ENCODE data around the gene ZP1.

GRCh38 chr11:60825118-60825517 is 42.2 kb upstream of the ZP1 start:
- TF ChIP-seq, protein P1, sequence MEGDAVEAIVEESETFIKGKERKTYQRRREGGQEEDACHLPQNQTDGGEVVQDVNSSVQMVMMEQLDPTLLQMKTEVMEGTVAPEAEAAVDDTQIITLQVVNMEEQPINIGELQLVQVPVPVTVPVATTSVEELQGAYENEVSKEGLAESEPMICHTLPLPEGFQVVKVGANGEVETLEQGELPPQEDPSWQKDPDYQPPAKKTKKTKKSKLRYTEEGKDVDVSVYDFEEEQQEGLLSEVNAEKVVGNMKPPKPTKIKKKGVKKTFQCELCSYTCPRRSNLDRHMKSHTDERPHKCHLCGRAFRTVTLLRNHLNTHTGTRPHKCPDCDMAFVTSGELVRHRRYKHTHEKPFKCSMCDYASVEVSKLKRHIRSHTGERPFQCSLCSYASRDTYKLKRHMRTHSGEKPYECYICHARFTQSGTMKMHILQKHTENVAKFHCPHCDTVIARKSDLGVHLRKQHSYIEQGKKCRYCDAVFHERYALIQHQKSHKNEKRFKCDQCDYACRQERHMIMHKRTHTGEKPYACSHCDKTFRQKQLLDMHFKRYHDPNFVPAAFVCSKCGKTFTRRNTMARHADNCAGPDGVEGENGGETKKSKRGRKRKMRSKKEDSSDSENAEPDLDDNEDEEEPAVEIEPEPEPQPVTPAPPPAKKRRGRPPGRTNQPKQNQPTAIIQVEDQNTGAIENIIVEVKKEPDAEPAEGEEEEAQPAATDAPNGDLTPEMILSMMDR (tag by site-specific recombination; IDR thresholded peaks at IDR 0.05) = no peak
- TF ChIP-seq, protein P2, sequence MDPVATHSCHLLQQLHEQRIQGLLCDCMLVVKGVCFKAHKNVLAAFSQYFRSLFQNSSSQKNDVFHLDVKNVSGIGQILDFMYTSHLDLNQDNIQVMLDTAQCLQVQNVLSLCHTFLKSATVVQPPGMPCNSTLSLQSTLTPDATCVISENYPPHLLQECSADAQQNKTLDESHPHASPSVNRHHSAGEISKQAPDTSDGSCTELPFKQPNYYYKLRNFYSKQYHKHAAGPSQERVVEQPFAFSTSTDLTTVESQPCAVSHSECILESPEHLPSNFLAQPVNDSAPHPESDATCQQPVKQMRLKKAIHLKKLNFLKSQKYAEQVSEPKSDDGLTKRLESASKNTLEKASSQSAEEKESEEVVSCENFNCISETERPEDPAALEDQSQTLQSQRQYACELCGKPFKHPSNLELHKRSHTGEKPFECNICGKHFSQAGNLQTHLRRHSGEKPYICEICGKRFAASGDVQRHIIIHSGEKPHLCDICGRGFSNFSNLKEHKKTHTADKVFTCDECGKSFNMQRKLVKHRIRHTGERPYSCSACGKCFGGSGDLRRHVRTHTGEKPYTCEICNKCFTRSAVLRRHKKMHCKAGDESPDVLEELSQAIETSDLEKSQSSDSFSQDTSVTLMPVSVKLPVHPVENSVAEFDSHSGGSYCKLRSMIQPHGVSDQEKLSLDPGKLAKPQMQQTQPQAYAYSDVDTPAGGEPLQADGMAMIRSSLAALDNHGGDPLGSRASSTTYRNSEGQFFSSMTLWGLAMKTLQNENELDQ (tag by site-specific recombination; IDR thresholded peaks at IDR 0.05; ENCODE audit: low read depth) = no peak
- no peak for TF ChIP-seq ZNF114 (tag by site-specific recombination; IDR thresholded peaks at IDR 0.05)
- TF ChIP-seq, protein P3, sequence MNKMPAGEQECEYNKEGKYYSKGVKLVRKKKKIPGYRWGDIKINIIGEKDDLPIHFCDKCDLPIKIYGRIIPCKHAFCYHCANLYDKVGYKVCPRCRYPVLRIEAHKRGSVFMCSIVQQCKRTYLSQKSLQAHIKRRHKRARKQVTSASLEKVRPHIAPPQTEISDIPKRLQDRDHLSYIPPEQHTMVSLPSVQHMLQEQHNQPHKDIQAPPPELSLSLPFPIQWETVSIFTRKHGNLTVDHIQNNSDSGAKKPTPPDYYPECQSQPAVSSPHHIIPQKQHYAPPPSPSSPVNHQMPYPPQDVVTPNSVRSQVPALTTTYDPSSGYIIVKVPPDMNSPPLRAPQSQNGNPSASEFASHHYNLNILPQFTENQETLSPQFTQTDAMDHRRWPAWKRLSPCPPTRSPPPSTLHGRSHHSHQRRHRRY (tag by site-specific recombination; IDR thresholded peaks at IDR 0.05) = no peak
- TF ChIP-seq ZBTB26 (tag by site-specific recombination; optimal IDR thresholded peaks at IDR 0.05) = no peak

Measured in HEK293 (cell line).